HG03354 (cell line): ENCODE measurements around the gene SMYD5.
A peak's percentile ranks its signal among the peaks of the same experiment; 100 is the strongest.

Experiments used
- ATAC-seq: cut with Tn5 transposase; IDR thresholded peaks from one replicate; pipeline ENCODE4 v1.9.1; 2021; ENCODE audit warnings: mild to moderate bottlenecking; ENCODE audit not compliant: unreplicated experiment, poor library complexity, severe bottlenecking

Gene SMYD5

DNA sequence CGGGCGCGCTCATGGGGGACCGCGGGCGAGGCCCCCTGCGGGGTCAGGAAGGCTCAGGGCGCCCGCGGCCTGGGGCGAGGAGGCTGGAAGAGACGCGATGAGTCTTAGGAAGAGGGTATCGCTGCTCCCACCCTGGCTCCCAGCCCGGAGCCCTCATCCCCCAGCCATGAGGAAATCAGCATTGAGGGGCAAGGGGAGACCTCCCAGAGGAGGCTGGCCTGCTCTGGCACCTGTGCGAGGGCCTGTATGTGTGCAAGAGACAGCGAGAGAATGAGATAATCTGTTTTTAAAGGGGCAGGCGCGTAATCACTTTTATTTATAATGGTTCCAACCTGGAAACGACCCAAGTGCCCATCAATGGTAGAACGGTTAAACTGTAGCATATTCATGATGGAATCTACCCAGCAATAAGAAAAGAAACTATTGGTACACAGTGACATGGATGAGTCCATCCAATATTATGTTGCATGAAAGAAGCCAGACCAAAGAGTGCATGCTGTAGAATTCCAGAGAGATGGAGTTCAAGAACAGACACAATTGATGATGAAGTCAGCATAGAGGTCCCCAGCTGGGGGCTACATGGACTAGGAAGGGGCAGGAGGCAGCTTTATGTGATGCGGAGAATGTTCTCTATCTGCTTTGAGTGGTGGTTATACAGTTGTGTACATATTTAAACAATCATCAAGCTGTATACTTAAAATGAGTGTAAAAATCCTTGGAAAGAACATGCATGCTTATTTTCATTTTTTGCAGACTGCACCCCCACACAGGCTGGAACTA, 55.8 kb downstream of the SMYD5 start:
- peak; percentile 10 for ATAC-seq

GRCh38 chr2:73272270-73272669, 58.2 kb downstream of the SMYD5 start:
- no peak for ATAC-seq
